HepG2 (cell line): ENCODE data around the gene HPS3. TPM values are rescaled to one million over a fixed set of nuclear protein-coding genes. Genes with fewer than 3 reads are reported as not detected.

Experiments used
- ATAC-seq: fragments of 200-7000 bp; cut with Tn5 transposase; 3 replicates; pipeline ENCODE4 v1.9.1; 2020; ENCODE audit warnings: mild to moderate bottlenecking, moderate library complexity
- BruUV-seq: library from RNA; stranded (reverse); fragments of 400-500 nt; replicated peaks from 2 replicates; lab custom pipeline; 2021; lab: Mats Ljungman, UMichigan
- CTCF ChIA-PET: fragments of 300-600 bp; formaldehyde crosslinking; extraction: SDS; loops from one replicate; lab custom pipeline; 2021; ENCODE audit warnings: low total read pairs, inconsistent platforms, low intra/inter-chr PET ratio; lab: Yijun Ruan, JAX
- POLR2A ChIA-PET: fragments of 350-600 bp; sonication (Branson Sonifier 250); formaldehyde crosslinking; loops from one replicate; lab custom pipeline; 2020; ENCODE audit warnings: antibody characterized with exemption, inconsistent platforms; lab: Yijun Ruan, JAX
- DNase-seq: peaks from one replicate; pipeline ENCODE4 v3.0.0-alpha.2; 2015; ENCODE audit warnings: low spot score
- FAIRE-seq: peaks from 3 replicates; lab custom pipeline; 2011; peaks lifted over from hg19 to GRCh38; lab: Jason Lieb, UNC
- H2AFZ ChIP-seq: one replicate; pipeline ENCODE4 v1.6.1; 2011; ENCODE audit warnings: low read length, inconsistent platforms
- H3K27ac ChIP-seq: fragments of 300-600 bp; 3 replicates; pipeline ENCODE4 v1.8.0; 2011; ENCODE audit warnings: mixed run types, mild to moderate bottlenecking, mixed read lengths, low read length, inconsistent platforms; ENCODE audit not compliant: insufficient read depth; ENCODE audit errors: extremely low read length
- H3K27me3 ChIP-seq, 2 experiments: fragments of 200-600 bp in 1 of 2; 2 replicates in 1 of 2; 3 replicates in 1 of 2; pipeline versions ENCODE4 v1.6.0 to v1.8.0; 2011; ENCODE audit warnings: low read length in 2 of 2, mild to moderate bottlenecking in 2 of 2, moderate library complexity in 2 of 2, inconsistent platforms in 1 of 2; ENCODE audit not compliant: insufficient read depth in 2 of 2, control insufficient read depth in 1 of 2
- H3K36me3 ChIP-seq, 2 experiments: fragments of 200-600 bp in 1 of 2; replicated peaks in 1 of 2; 2 replicates in 1 of 2; 3 replicates in 1 of 2; pipeline versions ENCODE4 v1.5.1 to v1.8.0; 2011; ENCODE audit warnings: low read length in 2 of 2, inconsistent platforms in 1 of 2; ENCODE audit not compliant: insufficient read depth in 2 of 2, control insufficient read depth in 1 of 2
- H3K4me1 ChIP-seq: 2 replicates; pipeline ENCODE4 v1.5.1; 2012; ENCODE audit warnings: low read length, inconsistent platforms; ENCODE audit not compliant: insufficient read depth
- H3K4me2 ChIP-seq: 2 replicates; pipeline ENCODE4 v1.6.0; 2011; ENCODE audit warnings: low read depth, low read length, inconsistent platforms
- H3K4me3 ChIP-seq, 3 experiments: fragments of 200-600 bp in 1 of 3; sonication (generic), shearing (Covaris generic) in 1 of 3; replicated peaks in 1 of 3; 2 replicates each; pipeline ENCODE4 v1.5.1; 2011 to 2016; ENCODE audit warnings: low read length in 3 of 3, inconsistent platforms in 2 of 3, low read depth in 2 of 3, mild to moderate bottlenecking in 2 of 3, control low read depth in 1 of 3, mixed read lengths in 1 of 3; ENCODE audit not compliant: insufficient read depth in 1 of 3
- H3K79me2 ChIP-seq: one replicate; pipeline ENCODE4 v1.6.1; 2011; ENCODE audit warnings: low read length, inconsistent platforms; ENCODE audit not compliant: insufficient read depth
- H3K9ac ChIP-seq: 2 replicates; pipeline ENCODE4 v1.6.0; 2011; ENCODE audit warnings: mild to moderate bottlenecking, low read depth, low read length, inconsistent platforms; ENCODE audit not compliant: insufficient read depth
- H3K9me3 ChIP-seq: 2 replicates; pipeline ENCODE4 v1.5.1; 2012; ENCODE audit warnings: mild to moderate bottlenecking, low read length
- H4K20me1 ChIP-seq: 2 replicates; pipeline ENCODE4 v1.6.0; 2011; ENCODE audit warnings: inconsistent platforms, mild to moderate bottlenecking, low read length, moderate library complexity; ENCODE audit not compliant: insufficient read depth
- KMT2A ChIP-seq: sonication (generic); formaldehyde crosslinking; IDR thresholded peaks from 2 replicates; pipeline ENCODE4 v1.4.0; 2020; ENCODE audit warnings: missing genetic modification reagents
- MATR3 ChIP-seq: sonication (generic); formaldehyde crosslinking; IDR thresholded peaks from 2 replicates; pipeline ENCODE4 v1.4.0; 2020; ENCODE audit warnings: missing genetic modification reagents
- MXD4 ChIP-seq: IDR thresholded peaks from 2 replicates; pipeline ENCODE4 v1.6.1; 2016; ENCODE audit warnings: mild to moderate bottlenecking, missing biosample characterization, missing genetic modification reagents
- PATZ1 ChIP-seq: sonication (generic); formaldehyde crosslinking; IDR thresholded peaks from 2 replicates; pipeline ENCODE4 v1.4.0; 2020; ENCODE audit warnings: missing genetic modification reagents
- SMARCE1 ChIP-seq: fragments of 450-650 bp; IDR thresholded peaks from 2 replicates; pipeline ENCODE4 v1.6.1; 2017; ENCODE audit warnings: borderline replicate concordance
- THRA ChIP-seq: sonication (generic); formaldehyde crosslinking; IDR thresholded peaks from 2 replicates; pipeline ENCODE4 v1.4.0; 2020; ENCODE audit warnings: missing genetic modification reagents, borderline replicate concordance
- TOE1 ChIP-seq: sonication (generic); formaldehyde crosslinking; IDR thresholded peaks from 2 replicates; pipeline ENCODE4 v1.4.0; 2020; ENCODE audit warnings: mild to moderate bottlenecking, missing genetic modification reagents
- ZBTB1 ChIP-seq: sonication (generic); formaldehyde crosslinking; IDR thresholded peaks from 2 replicates; pipeline ENCODE4 v1.4.0; 2020; ENCODE audit warnings: missing genetic modification reagents, borderline replicate concordance
- ZHX2 ChIP-seq, 2 experiments: sonication (generic) in 1 of 2; formaldehyde crosslinking in 1 of 2; IDR thresholded peaks; 2 replicates each; pipeline versions ENCODE4 v1.6.1 to v1.9.0; 2014 to 2022; ENCODE audit warnings: antibody characterized with exemption in 1 of 2, borderline replicate concordance in 1 of 2, inconsistent platforms in 1 of 2, low read depth in 1 of 2, missing genetic modification reagents in 1 of 2
- ZNF10 ChIP-seq: sonication (generic); formaldehyde crosslinking; IDR thresholded peaks from 2 replicates; pipeline ENCODE4 v1.4.0; 2020; ENCODE audit warnings: mild to moderate bottlenecking, low read depth, missing genetic modification reagents, borderline replicate concordance
- ZNF569 ChIP-seq: sonication (generic); formaldehyde crosslinking; IDR thresholded peaks from 2 replicates; pipeline ENCODE4 v1.5.0; 2020; ENCODE audit warnings: mild to moderate bottlenecking, missing genetic modification reagents, moderate library complexity, borderline replicate concordance
- ZNF598 ChIP-seq: sonication (generic); formaldehyde crosslinking; IDR thresholded peaks from 2 replicates; pipeline ENCODE4 v1.5.1; 2020; ENCODE audit warnings: mild to moderate bottlenecking, missing genetic modification reagents, borderline replicate concordance
- ZSCAN9 ChIP-seq: IDR thresholded peaks from 2 replicates; pipeline ENCODE4 v1.6.1; 2016; ENCODE audit warnings: borderline replicate concordance
- WGBS: methylation state at CpG from one replicate; pipeline ENCODE4 v1.1.6; 2017; ENCODE audit warnings: low lambda C conversion rate; 5-methylcytosine and 5-hydroxymethylcytosine counted together
- in situ Hi-C: cut with HindIII; loops from 2 replicates; pipeline ENCODE4 v1.10.0; 2017; ENCODE audit warnings: low pct_unique_long_range_greater_than_20kb; ENCODE audit not compliant: extremely low pct_ligation_motif_present
- intact Hi-C: fragments of 100-400 bp; cut with micrococcal nuclease; formaldehyde crosslinking; loops from one replicate; pipeline ENCODE4 v1.10.0; 2022; ENCODE audit not compliant: unreplicated experiment
- polyA plus RNA-seq, 8 experiments: library from polyadenylated mRNA; depleted of rRNA in 3 of 8; stranded (reverse) in 7 of 8; unstranded in 1 of 8; fragments of >200 nt; fragmentation: Illumina TruSeq in 4 of 8; extraction: Trizol in 4 of 8; gene quantifications; 2 replicates each; pipeline versions ENCODE4 v1.2.1 to v1.2.3, GENCODE V29; 2011 to 2016; ENCODE audit warnings: low read depth in 4 of 8, missing spikeins in 1 of 8, mixed read lengths in 1 of 8; ENCODE audit not compliant: insufficient read depth in 1 of 8
- total RNA-seq, 5 experiments: library from RNA; depleted of rRNA; stranded (reverse); fragments of >200 nt; fragmentation: Illumina TruSeq; extraction: Trizol; gene quantifications; 2 replicates each; pipeline ENCODE4 v1.2.3, GENCODE V29; 2016; ENCODE audit warnings: low read depth in 1 of 5

HPS3 gene
- total and polyA plus RNA-seq, 2 of the 13 experiments (the other 11 are each of a cell fraction or from before 2014, with no cell fraction given) = 9.5 to 18.9 TPM

DNA sequence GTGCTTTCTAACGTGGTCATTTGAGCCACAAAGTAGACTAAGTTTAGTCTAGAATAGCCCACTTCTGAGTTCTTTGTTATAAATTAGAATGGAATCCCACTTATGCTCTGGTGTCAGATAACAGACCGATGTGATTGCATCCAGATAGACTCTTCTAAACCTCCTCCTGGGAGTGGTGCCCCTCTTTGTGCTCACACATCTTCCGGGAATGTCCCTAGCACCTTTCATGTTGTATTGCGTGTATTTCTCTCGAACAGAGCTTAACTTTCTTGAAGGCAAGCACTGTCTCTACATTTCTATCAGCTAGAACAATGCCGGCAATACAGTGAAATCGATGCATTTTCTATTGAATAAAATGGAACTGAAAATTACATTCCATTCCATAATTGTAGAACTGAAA is 69.2 kb downstream of the HPS3 start (continued):
- no peak for TF ChIP-seq ZHX2 (IDR thresholded peaks at IDR 0.05; ENCODE audit: low read depth)
- TF ChIP-seq ZHX2 (CRISPR knock-in tag; IDR thresholded peaks at IDR 0.05; ENCODE audit: borderline replicate concordance) = no peak
- TF ChIP-seq MXD4 (CRISPR knock-in tag) = no peak

- Histone ChIP-seq H2AFZ (no peak overlapping the region), H3K4me3 (no peak overlapping the region), H3K4me2 (no peak overlapping the region), H3K9ac (no peak overlapping the region), H3K79me2 (peaks cover 4% of the 10 kb centered on the region), H3K27me3 (no peaks in the 10 kb centered on the region), H3K36me3 (peaks cover 16 to 79% of the 10 kb centered on the region in 2 experiments), H3K4me1 (peaks cover 7% of the 10 kb centered on the region; the same call in 1 of the 2 replicates), H3K9me3 (no peaks in the 10 kb centered on the region), H4K20me1 (no peaks in the 10 kb centered on the region), H3K27ac (no peak overlapping the region)
- 97% methylated on average over 4 of the region's 4 CpGs for WGBS
- ATAC-seq (no peak), FAIRE-seq (no peak), DNase-seq (no peak)
- BruUV-seq = no TSS peak
- in situ Hi-C loops = no loop called here
- CTCF ChIA-PET = no interaction called here
- intact Hi-C loops = no loop called here
- POLR2A ChIA-PET = no interaction called here
- TF ChIP-seq KMT2A (CRISPR knock-in tag) (no peak), ZNF10 (CRISPR knock-in tag) (no peak), ZNF598 (no peak), ZSCAN9 (CRISPR knock-in tag) (no peak), ZNF569 (CRISPR knock-in tag) (no peak), PATZ1 (CRISPR knock-in tag) (no peak), TOE1 (CRISPR knock-in tag) (no peak), THRA (CRISPR knock-in tag) (no peak), SMARCE1 (no peak), ZBTB1 (CRISPR knock-in tag) (no peak), MATR3 (no peak)
Measured at GRCh38 chr3:149199474-149199873, 70.0 kb downstream of the HPS3 start.
